H1 (cell line): Measurements from ENCODE around the gene EIF4A3. TPM values are rescaled to one million over a fixed set of nuclear protein-coding genes. Genes with fewer than 3 reads are reported as not detected.

Experiments used
- CHD7 ChIP-seq: fragments of 300-600 bp; sonication (generic); IDR thresholded peaks from 2 replicates; pipeline ENCODE4 v1.7.1; 2012; ENCODE audit warnings: low read length, moderate library complexity, mild to moderate bottlenecking, inconsistent platforms; ENCODE audit not compliant: insufficient replicate concordance
- CTBP2 ChIP-seq: IDR thresholded peaks from 2 replicates; pipeline ENCODE4 v1.7.0; 2011; ENCODE audit warnings: borderline replicate concordance, mild to moderate bottlenecking, moderate library complexity, mixed read lengths, low read length; ENCODE audit not compliant: insufficient read depth, insufficient read length
- EGR1 ChIP-seq: IDR thresholded peaks from 2 replicates; pipeline ENCODE4 v1.6.1; 2011; ENCODE audit warnings: low read depth, low read length, borderline replicate concordance
- GABPA ChIP-seq: IDR thresholded peaks from 2 replicates; pipeline ENCODE4 v1.6.1; 2011; ENCODE audit warnings: mild to moderate bottlenecking, low read length, moderate library complexity, borderline replicate concordance; ENCODE audit not compliant: insufficient read depth
- SIX5 ChIP-seq: IDR thresholded peaks from 2 replicates; pipeline ENCODE4 v1.6.1; 2011; ENCODE audit warnings: mild to moderate bottlenecking, low read depth, low read length
- polyA plus RNA-seq, 7 experiments: library from polyadenylated mRNA; depleted of rRNA in 3 of 7; stranded (reverse) in 5 of 7; unstranded in 2 of 7; fragments of >200 nt in 5 of 7; fragments of 200-250 nt in 2 of 7; gene quantifications; 1 replicate in 5 of 7; 2 replicates in 1 of 7; 4 replicates in 1 of 7; pipeline versions ENCODE4 v1.2.1 to v1.2.3, GENCODE V29; 2011 to 2013; ENCODE audit warnings: missing spikeins in 2 of 7, mixed read lengths in 2 of 7
- total RNA-seq: library from RNA; stranded (reverse); fragmentation: NEBNext Ultra II Directional; extraction: Animal tissue kit (Norgen Biotek cat#: 25700); gene quantifications from 2 replicates; pipeline ENCODE4 v1.2.1, GENCODE V29; 2021

EIF4A3 gene
- total and polyA plus RNA-seq, 2 of the 8 experiments (the other 6 are each of a cell fraction or from before 2014, with no cell fraction given), result 142 to 146 TPM

GRCh38 chr17:80100035-80100323 is 46.9 kb downstream of the EIF4A3 start (continued):
- no peak for TF ChIP-seq CHD7
- TF ChIP-seq SIX5, result no peak
- TF ChIP-seq GABPA, result no peak
- TF ChIP-seq EGR1, result no peak
- no peak for TF ChIP-seq CTBP2
